Activated naive CD8-positive, alpha-beta T cell treated with anti-CD3 and anti-CD28 coated beads for 36 hours (primary cell): ENCODE measurements around the gene HOXA4. TPM values are rescaled to one million over a fixed set of nuclear protein-coding genes. Genes with fewer than 3 reads are reported as not detected.

Experiments
- DNase-seq: peaks from one replicate; pipeline ENCODE4 v3.0.0; 2021
- H3K27ac Mint-ChIP-seq: one replicate; pipeline ENCODE4 v1.8.0; 2022; ENCODE audit warnings: mild to moderate bottlenecking, moderate library complexity, mixed read lengths
- H3K27me3 Mint-ChIP-seq: one replicate; pipeline ENCODE4 v1.8.0; 2022; ENCODE audit warnings: mild to moderate bottlenecking, mixed read lengths
- H3K36me3 Mint-ChIP-seq: one replicate; pipeline ENCODE4 v1.8.0; 2021; ENCODE audit warnings: mild to moderate bottlenecking, mixed read lengths
- H3K4me1 Mint-ChIP-seq: one replicate; pipeline ENCODE4 v1.8.0; 2021; ENCODE audit warnings: mixed read lengths
- H3K4me3 Mint-ChIP-seq: one replicate; pipeline ENCODE4 v1.8.0; 2022; ENCODE audit warnings: mild to moderate bottlenecking, moderate library complexity, mixed read lengths
- H3K9me3 Mint-ChIP-seq: one replicate; pipeline ENCODE4 v1.8.0; 2022; ENCODE audit warnings: mixed read lengths
- total RNA-seq, 2 experiments: library from RNA; stranded (reverse); gene quantifications; one replicate each; pipeline ENCODE4 v1.2.3, GENCODE V29; 2021

HOXA4 gene
- total RNA-seq, 2 experiments from 2014 or later = not detected

- Mint-ChIP-seq H3K27me3 (peaks cover 28% of the 10 kb centered on the region), H3K36me3 (no peaks in the 10 kb centered on the region), H3K4me3 (no peak overlapping the region), H3K9me3 (no peaks in the 10 kb centered on the region), H3K27ac (no peak overlapping the region), H3K4me1 (no peaks in the 10 kb centered on the region)
- DNase-seq = no peak
Observed at GRCh38 chr7:27125986-27126394, 4.6 kb downstream of the HOXA4 start.

- Mint-ChIP-seq H3K4me3 (no peak overlapping the region), H3K36me3 (no peaks in the 10 kb centered on the region), H3K4me1 (no peaks in the 10 kb centered on the region), H3K27me3 (peaks cover 28% of the 10 kb centered on the region), H3K27ac (no peak overlapping the region), H3K9me3 (no peaks in the 10 kb centered on the region)
- no peak for DNase-seq
Observed at GRCh38 chr7:27124902-27125689, 5.5 kb downstream of the HOXA4 start.

- H3K36me3 Mint-ChIP-seq = no peaks in the 10 kb centered on the region
- no peak for DNase-seq
- H3K27me3 Mint-ChIP-seq = peaks cover 24% of the 10 kb centered on the region
- H3K4me3 Mint-ChIP-seq = no peak overlapping the region
- H3K27ac Mint-ChIP-seq = no peak overlapping the region
- no peaks in the 10 kb centered on the region for H3K9me3 Mint-ChIP-seq
- no peaks in the 10 kb centered on the region for H3K4me1 Mint-ChIP-seq
Observed at GRCh38 chr7:27124096-27124901, 6.3 kb downstream of the HOXA4 start.

- Mint-ChIP-seq H3K4me1 (no peaks in the 10 kb centered on the region), H3K27me3 (peaks cover 16% of the 10 kb centered on the region), H3K36me3 (no peaks in the 10 kb centered on the region), H3K4me3 (no peak overlapping the region), H3K9me3 (no peaks in the 10 kb centered on the region), H3K27ac (no peak overlapping the region)
- no peak for DNase-seq
Observed at GRCh38 chr7:27123477-27124053, 7.0 kb downstream of the HOXA4 start.

GRCh38 chr7:27123007-27123476 lies 7.5 kb downstream of the HOXA4 start:
- Mint-ChIP-seq H3K27ac (no peak overlapping the region), H3K9me3 (no peaks in the 10 kb centered on the region), H3K4me1 (no peaks in the 10 kb centered on the region), H3K27me3 (peaks cover 16% of the 10 kb centered on the region), H3K4me3 (no peak overlapping the region), H3K36me3 (no peaks in the 10 kb centered on the region)
- no peak for DNase-seq

- H3K4me1 Mint-ChIP-seq = no peaks in the 10 kb centered on the region
- H3K36me3 Mint-ChIP-seq = no peaks in the 10 kb centered on the region
- peaks cover 12% of the 10 kb centered on the region for H3K27me3 Mint-ChIP-seq
- DNase-seq = no peak
- no peak overlapping the region for H3K4me3 Mint-ChIP-seq
- H3K27ac Mint-ChIP-seq = no peak overlapping the region
- H3K9me3 Mint-ChIP-seq = no peaks in the 10 kb centered on the region
Observed at GRCh38 chr7:27122077-27122910, 8.3 kb downstream of the HOXA4 start.

GRCh38 chr7:27121684-27122076 lies 8.9 kb downstream of the HOXA4 start:
- Mint-ChIP-seq H3K27me3 (peaks cover 10% of the 10 kb centered on the region), H3K4me3 (no peak overlapping the region), H3K9me3 (no peaks in the 10 kb centered on the region), H3K4me1 (no peaks in the 10 kb centered on the region), H3K36me3 (no peaks in the 10 kb centered on the region), H3K27ac (no peak overlapping the region)
- no peak for DNase-seq

GRCh38 chr7:27119412-27119911 lies 11.1 kb downstream of the HOXA4 start:
- no peak overlapping the region for H3K4me3 Mint-ChIP-seq
- H3K27me3 Mint-ChIP-seq = peaks cover 3% of the 10 kb centered on the region
- no peaks in the 10 kb centered on the region for H3K36me3 Mint-ChIP-seq
- DNase-seq = no peak
- no peak overlapping the region for H3K27ac Mint-ChIP-seq
- H3K9me3 Mint-ChIP-seq = no peaks in the 10 kb centered on the region
- H3K4me1 Mint-ChIP-seq = no peaks in the 10 kb centered on the region

- Mint-ChIP-seq H3K4me3 (no peak overlapping the region), H3K27me3 (peaks cover 3% of the 10 kb centered on the region), H3K4me1 (no peaks in the 10 kb centered on the region), H3K9me3 (no peaks in the 10 kb centered on the region), H3K27ac (no peak overlapping the region), H3K36me3 (no peaks in the 10 kb centered on the region)
- DNase-seq = no peak
Observed at GRCh38 chr7:27118580-27118979, 12.0 kb downstream of the HOXA4 start.

GRCh38 chr7:27117887-27118491 lies 12.6 kb downstream of the HOXA4 start:
- Mint-ChIP-seq H3K4me1 (no peaks in the 10 kb centered on the region), H3K27ac (no peak overlapping the region), H3K4me3 (no peak overlapping the region), H3K36me3 (no peaks in the 10 kb centered on the region), H3K9me3 (no peaks in the 10 kb centered on the region), H3K27me3 (peaks cover 3% of the 10 kb centered on the region)
- no peak for DNase-seq

- DNase-seq = no peak
- peaks cover 3% of the 10 kb centered on the region for H3K27me3 Mint-ChIP-seq
- H3K4me1 Mint-ChIP-seq = no peaks in the 10 kb centered on the region
- H3K9me3 Mint-ChIP-seq = no peaks in the 10 kb centered on the region
- H3K36me3 Mint-ChIP-seq = no peaks in the 10 kb centered on the region
- no peak overlapping the region for H3K27ac Mint-ChIP-seq
- no peak overlapping the region for H3K4me3 Mint-ChIP-seq
Observed at GRCh38 chr7:27116962-27117886, 13.3 kb downstream of the HOXA4 start.

GRCh38 chr7:27116031-27116961 lies 14.3 kb downstream of the HOXA4 start:
- H3K27me3 Mint-ChIP-seq = peaks cover 6% of the 10 kb centered on the region
- H3K4me1 Mint-ChIP-seq = no peaks in the 10 kb centered on the region
- no peak overlapping the region for H3K27ac Mint-ChIP-seq
- H3K4me3 Mint-ChIP-seq = no peak overlapping the region
- no peaks in the 10 kb centered on the region for H3K9me3 Mint-ChIP-seq
- DNase-seq = no peak
- no peaks in the 10 kb centered on the region for H3K36me3 Mint-ChIP-seq
